Neural cell (in vitro differentiated cells): ENCODE data around the gene GTF2F2. TPM values are rescaled to one million over a fixed set of nuclear protein-coding genes. Genes with fewer than 3 reads are reported as not detected.

Source experiments
- H2AFZ ChIP-seq: fragments of 200-600, 300-800 bp; sonication (generic), shearing (Covaris generic); 2 replicates; pipeline ENCODE4 v1.6.0; 2014; ENCODE audit warnings: low read depth, mild to moderate bottlenecking, antibody characterized with exemption, low read length, moderate library complexity
- H3F3A ChIP-seq: fragments of 200-600 bp; shearing (Covaris generic); 2 replicates; pipeline ENCODE4 v1.6.1; 2016; ENCODE audit warnings: mild to moderate bottlenecking, moderate library complexity, mixed read lengths, antibody characterized with exemption, low read length; ENCODE audit not compliant: insufficient read depth, poor library complexity, severe bottlenecking
- H3K27ac ChIP-seq: fragments of 200-600, 300-800 bp; sonication (generic), shearing (Covaris generic); 2 replicates; pipeline ENCODE4 v1.5.1; 2014; ENCODE audit warnings: mild to moderate bottlenecking, low read length, moderate library complexity
- H3K27me3 ChIP-seq: fragments of 300-800, 200-600 bp; sonication (generic), shearing (Covaris generic); 2 replicates; pipeline ENCODE4 v1.6.0; 2014; ENCODE audit warnings: mild to moderate bottlenecking, low read depth, low read length, moderate library complexity; ENCODE audit not compliant: insufficient read depth
- H3K36me3 ChIP-seq: fragments of 300-800, 200-600 bp; sonication (generic), shearing (Covaris generic); 2 replicates; pipeline ENCODE4 v1.5.1; 2014; ENCODE audit warnings: mild to moderate bottlenecking, antibody characterized with exemption, low read length, moderate library complexity; ENCODE audit not compliant: insufficient read depth
- H3K4me2 ChIP-seq: fragments of 300-800, 200-600 bp; sonication (generic), shearing (Covaris generic); 2 replicates; pipeline ENCODE4 v1.6.0; 2014; ENCODE audit warnings: mild to moderate bottlenecking, low read length
- H3K4me3 ChIP-seq: fragments of 300-800, 200-600 bp; sonication (generic), shearing (Covaris generic); 2 replicates; pipeline ENCODE4 v1.5.1; 2014; ENCODE audit warnings: mild to moderate bottlenecking, low read length, moderate library complexity
- H3K79me2 ChIP-seq: fragments of 200-600 bp; shearing (Covaris generic); replicated peaks from 2 replicates; pipeline ENCODE4 v1.6.0; 2014; ENCODE audit warnings: mild to moderate bottlenecking, low read length, moderate library complexity; ENCODE audit not compliant: insufficient read depth
- H3K9ac ChIP-seq: fragments of 300-800, 200-600 bp; sonication (generic), shearing (Covaris generic); 2 replicates; pipeline ENCODE4 v1.6.1; 2016; ENCODE audit warnings: mild to moderate bottlenecking, low read length, mixed read lengths
- H3K9me2 ChIP-seq: fragments of 200-600 bp; shearing (Covaris generic); 2 replicates; pipeline ENCODE4 v1.6.1; 2016; ENCODE audit warnings: mild to moderate bottlenecking, low read length, mixed read lengths; ENCODE audit not compliant: insufficient read depth
- H3K9me3 ChIP-seq: fragments of 200-600, 300-800 bp; sonication (generic), shearing (Covaris generic); 2 replicates; pipeline ENCODE4 v1.6.1; 2016; ENCODE audit warnings: mild to moderate bottlenecking, mixed run types, low read length, moderate library complexity, mixed read lengths
- H4K20me1 ChIP-seq: fragments of 200-600 bp; shearing (Covaris generic); 2 replicates; pipeline ENCODE4 v1.6.1; 2016; ENCODE audit warnings: mild to moderate bottlenecking, mixed run types; ENCODE audit not compliant: insufficient read depth
- EP300 ChIP-seq: fragments of 450-650 bp; conservative IDR thresholded peaks from 2 replicates; pipeline ENCODE4 v1.6.1; 2014; ENCODE audit warnings: antibody characterized with exemption, mild to moderate bottlenecking, moderate library complexity; ENCODE audit not compliant: poor library complexity, severe bottlenecking
- EZH2 ChIP-seq: fragments of 200-600, 300-800 bp; shearing (Covaris generic), sonication (generic); IDR thresholded peaks from 2 replicates; pipeline ENCODE4 v1.6.1; 2014; ENCODE audit warnings: antibody characterized with exemption, low read length, borderline replicate concordance, mild to moderate bottlenecking; ENCODE audit not compliant: insufficient read depth, poor library complexity, severe bottlenecking
- MXI1 ChIP-seq: fragments of 450-650 bp; conservative IDR thresholded peaks from 2 replicates; pipeline ENCODE4 v1.6.1; 2014; ENCODE audit warnings: antibody characterized with exemption, mild to moderate bottlenecking; ENCODE audit not compliant: poor library complexity, severe bottlenecking
- POLR2AphosphoS5 ChIP-seq: IDR thresholded peaks from 2 replicates; pipeline ENCODE4 v1.6.1; 2012
- RAD21 ChIP-seq: fragments of 450-650 bp; conservative IDR thresholded peaks from 2 replicates; pipeline ENCODE4 v1.6.1; 2014; ENCODE audit warnings: antibody characterized with exemption, mild to moderate bottlenecking, moderate library complexity
- REST ChIP-seq: IDR thresholded peaks from 2 replicates; pipeline ENCODE4 v1.6.1; 2012; ENCODE audit warnings: borderline replicate concordance
- SMC3 ChIP-seq: fragments of 450-650 bp; conservative IDR thresholded peaks from 2 replicates; pipeline ENCODE4 v1.6.1; 2014; ENCODE audit warnings: antibody characterized with exemption, mild to moderate bottlenecking, moderate library complexity; ENCODE audit not compliant: poor library complexity
- TAF1 ChIP-seq: IDR thresholded peaks from 2 replicates; pipeline ENCODE4 v1.6.1; 2012; ENCODE audit warnings: low read depth
- polyA minus RNA-seq: library from RNA; depleted of rRNA, polyadenylated mRNA; stranded (reverse); fragments of >200 nt; gene quantifications from 2 replicates; pipeline ENCODE4 v1.2.3, GENCODE V29; 2014
- polyA plus RNA-seq: library from polyadenylated mRNA; depleted of rRNA; stranded (reverse); fragments of >200 nt; gene quantifications from 2 replicates; pipeline ENCODE4 v1.2.3, GENCODE V29; 2014
- TF ChIP-seq, protein P1 (sequence below): fragments of 450-650 bp; IDR thresholded peaks from 2 replicates; pipeline ENCODE4 v1.5.1; 2014; ENCODE audit warnings: antibody characterized with exemption, mild to moderate bottlenecking, moderate library complexity; ENCODE audit not compliant: poor library complexity, severe bottlenecking

The GTF2F2 gene
- 28.7 and 29.6 TPM in 2 replicates for polyA plus RNA-seq
- polyA minus RNA-seq: 18.7 and 24.2 TPM in 2 replicates

DNA sequence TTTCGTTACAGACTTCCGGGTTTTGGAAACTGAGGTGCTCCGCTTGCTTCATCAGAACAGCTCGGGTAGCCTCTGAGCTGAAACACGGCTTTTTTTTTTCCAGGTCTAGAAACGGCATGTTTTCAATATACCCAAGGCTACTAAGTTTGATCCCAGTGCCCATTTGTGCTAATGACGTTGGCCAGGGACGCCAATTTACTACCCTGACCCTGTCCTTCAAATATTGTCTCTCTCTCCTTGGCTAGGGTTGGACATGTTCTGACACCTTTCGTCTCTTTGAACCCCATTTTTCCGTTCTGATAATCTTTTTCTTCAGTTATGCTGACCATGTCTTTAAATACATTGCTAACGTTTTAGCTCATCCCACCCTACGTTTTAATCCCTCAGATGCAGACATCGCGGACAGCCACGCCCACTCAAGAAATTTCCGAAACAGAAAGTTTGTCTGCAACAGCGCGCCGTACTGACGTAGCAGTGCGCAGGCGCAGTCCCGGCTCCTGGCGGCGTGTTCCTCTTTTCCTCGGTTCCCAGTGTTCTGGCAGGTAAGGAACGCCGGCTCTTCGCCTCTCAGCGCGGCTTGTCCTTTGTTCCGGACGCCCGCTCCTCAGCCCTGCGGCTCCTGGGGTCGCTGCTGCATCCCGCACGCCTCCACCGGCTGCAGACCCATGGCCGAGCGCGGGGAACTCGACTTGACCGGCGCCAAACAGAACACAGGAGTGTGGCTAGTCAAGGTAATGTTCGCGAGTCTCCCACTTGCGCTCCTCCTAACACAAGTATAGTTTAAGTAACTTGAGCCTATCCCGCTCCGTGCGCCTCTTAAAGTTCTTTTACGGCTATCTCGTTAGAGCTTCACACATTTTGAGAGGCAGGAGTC, at the start of gene GTF2F2:
Gene GTF2F2, plus strand, starts transcription at position 520 of the 874 bp plus-strand sequence. Its CDS starts 146 bp downstream, at position 666.
- Histone ChIP-seq H4K20me1 (no peaks in the 10 kb centered on the region), H3K9ac (peak within 1 kb of the TSS; percentile 69), H3K27ac (peak within 1 kb of the TSS; percentile 69), H3K36me3 (no peaks in the 10 kb centered on the region), H3F3A (no peaks in the 10 kb centered on the region), H3K4me2 (peak within 1 kb of the TSS; percentile 89), H3K4me3 (peak within 1 kb of the TSS; percentile 81), H3K9me2 (no peaks in the 10 kb centered on the region), H3K27me3 (peaks cover 2% of the 10 kb centered on the region), H3K9me3 (no peaks in the 10 kb centered on the region), H3K79me2 (peaks cover 29% of the 10 kb centered on the region), H2AFZ (peak within 1 kb of the TSS; percentile 86)
- peak; percentile 92 for TF ChIP-seq MXI1
- TF ChIP-seq EP300: peak; percentile 68
- no peak for TF ChIP-seq REST
- TF ChIP-seq RAD21: peak; percentile 59
- TF ChIP-seq, protein P1, sequence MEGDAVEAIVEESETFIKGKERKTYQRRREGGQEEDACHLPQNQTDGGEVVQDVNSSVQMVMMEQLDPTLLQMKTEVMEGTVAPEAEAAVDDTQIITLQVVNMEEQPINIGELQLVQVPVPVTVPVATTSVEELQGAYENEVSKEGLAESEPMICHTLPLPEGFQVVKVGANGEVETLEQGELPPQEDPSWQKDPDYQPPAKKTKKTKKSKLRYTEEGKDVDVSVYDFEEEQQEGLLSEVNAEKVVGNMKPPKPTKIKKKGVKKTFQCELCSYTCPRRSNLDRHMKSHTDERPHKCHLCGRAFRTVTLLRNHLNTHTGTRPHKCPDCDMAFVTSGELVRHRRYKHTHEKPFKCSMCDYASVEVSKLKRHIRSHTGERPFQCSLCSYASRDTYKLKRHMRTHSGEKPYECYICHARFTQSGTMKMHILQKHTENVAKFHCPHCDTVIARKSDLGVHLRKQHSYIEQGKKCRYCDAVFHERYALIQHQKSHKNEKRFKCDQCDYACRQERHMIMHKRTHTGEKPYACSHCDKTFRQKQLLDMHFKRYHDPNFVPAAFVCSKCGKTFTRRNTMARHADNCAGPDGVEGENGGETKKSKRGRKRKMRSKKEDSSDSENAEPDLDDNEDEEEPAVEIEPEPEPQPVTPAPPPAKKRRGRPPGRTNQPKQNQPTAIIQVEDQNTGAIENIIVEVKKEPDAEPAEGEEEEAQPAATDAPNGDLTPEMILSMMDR: peak; percentile 39
- TF ChIP-seq SMC3: peak; percentile 57
- TF ChIP-seq TAF1: peak; percentile 41
- TF ChIP-seq EZH2: no peak
- peak; percentile 50 for TF ChIP-seq POLR2AphosphoS5

DNA sequence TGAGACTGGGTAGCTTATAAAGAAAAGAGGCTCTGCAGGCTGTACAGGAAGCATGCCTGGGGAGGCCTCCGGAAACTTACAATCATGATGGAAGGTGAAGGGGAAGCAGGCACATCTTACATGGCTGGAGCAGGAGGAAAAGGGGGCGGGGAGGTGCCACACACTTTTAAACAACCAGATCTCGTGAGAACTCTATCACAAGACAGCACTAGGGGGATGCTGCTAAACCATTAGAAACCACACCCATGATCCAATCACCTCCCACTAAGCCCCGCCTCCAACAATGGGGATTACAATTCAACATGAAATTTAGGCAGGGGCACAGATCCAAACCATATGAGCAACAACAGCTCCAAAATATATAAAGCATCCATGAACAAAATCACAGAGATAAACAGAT, 46.5 kb upstream of the GTF2F2 start:
- Histone ChIP-seq H3K79me2 (no peaks in the 10 kb centered on the region), H2AFZ (no peak overlapping the region), H3K9ac (no peak overlapping the region), H3K9me2 (no peaks in the 10 kb centered on the region), H3K27ac (no peak overlapping the region), H4K20me1 (no peaks in the 10 kb centered on the region), H3K27me3 (no peaks in the 10 kb centered on the region), H3K4me2 (no peak overlapping the region), H3K36me3 (no peaks in the 10 kb centered on the region), H3K4me3 (no peak overlapping the region), H3K9me3 (no peaks in the 10 kb centered on the region), H3F3A (no peaks in the 10 kb centered on the region)
- TF ChIP-seq EZH2 (no peak), RAD21 (no peak), TAF1 (no peak)
